ENCODE measurements around the gene C10orf67.
"Not testable (repeated sequence)": the region's sequence is repeated elsewhere in the genome, so short reads cannot be mapped to it uniquely, and the experiment has no call there.

C10orf67 gene

GRCh38 chr10:23362069-23362830, 17.7 kb upstream of the C10orf67 start:
- DNase-seq (ENCODE audit: low read depth): no peak

- no peak for DNase-seq (ENCODE audit: low read depth)
Measured at GRCh38 chr10:23361665-23362064, 17.1 kb upstream of the C10orf67 start.

GRCh38 chr10:23359692-23360380, 15.2 kb upstream of the C10orf67 start:
- no peak for DNase-seq (ENCODE audit: low read depth)

- no peak for DNase-seq (ENCODE audit: low read depth)
Measured at GRCh38 chr10:23358357-23358756, 13.8 kb upstream of the C10orf67 start.

GRCh38 chr10:23354630-23355279, 10.2 kb upstream of the C10orf67 start:
- DNase-seq (ENCODE audit: low read depth): no peak

GRCh38 chr10:23351926-23352519, 7.4 kb upstream of the C10orf67 start:
- no peak for DNase-seq (ENCODE audit: low read depth)

- DNase-seq (ENCODE audit: low read depth): not testable (repeated sequence)
Measured at GRCh38 chr10:23350706-23351105, 6.1 kb upstream of the C10orf67 start.

- DNase-seq (ENCODE audit: low read depth): no peak
Measured at GRCh38 chr10:23345861-23346260, 1.3 kb upstream of the C10orf67 start.

- peak; percentile 38 for DNase-seq (ENCODE audit: low read depth)
Measured at GRCh38 chr10:23343591-23344240, 881 bp downstream of the C10orf67 start.

- no peak for DNase-seq (ENCODE audit: low read depth)
Measured at GRCh38 chr10:23342213-23342884, 2.2 kb downstream of the C10orf67 start.

- DNase-seq (ENCODE audit: low read depth): no peak
Measured at GRCh38 chr10:23341004-23341403, 3.6 kb downstream of the C10orf67 start.

GRCh38 chr10:23340354-23340753, 4.2 kb downstream of the C10orf67 start:
- DNase-seq (ENCODE audit: low read depth): no peak

GRCh38 chr10:23338886-23339285, 5.7 kb downstream of the C10orf67 start:
- DNase-seq (ENCODE audit: low read depth): no peak

- DNase-seq (ENCODE audit: low read depth): no peak
Measured at GRCh38 chr10:23338155-23338828, 6.3 kb downstream of the C10orf67 start.

- no peak for DNase-seq (ENCODE audit: low read depth)
Measured at GRCh38 chr10:23337616-23338015, 7.0 kb downstream of the C10orf67 start.

- DNase-seq (ENCODE audit: low read depth): no peak
Measured at GRCh38 chr10:23331567-23332301, 12.9 kb downstream of the C10orf67 start.

- no peak for DNase-seq (ENCODE audit: low read depth)
Measured at GRCh38 chr10:23330948-23331347, 13.6 kb downstream of the C10orf67 start.

- DNase-seq (ENCODE audit: low read depth): no peak
Measured at GRCh38 chr10:23326544-23327307, 17.9 kb downstream of the C10orf67 start.

GRCh38 chr10:23325132-23325531, 19.5 kb downstream of the C10orf67 start:
- DNase-seq (ENCODE audit: low read depth): no peak

Measured in activated T-helper 9 cell treated with anti-CD3 and anti-CD28 coated beads, Interleukin-2, amount 50 U/mL, for 16 hours (primary cell).